ENCODE measurements around the gene ARL17B. TPM values are rescaled to one million over a fixed set of nuclear protein-coding genes. Genes with fewer than 3 reads are reported as not detected.
"Not testable (repeated sequence)": the region's sequence is repeated elsewhere in the genome, so short reads cannot be mapped to it uniquely, and the experiment has no call there.

ARL17B gene
- total RNA-seq, 1 experiment from 2014 or later: 15.6 TPM

DNA sequence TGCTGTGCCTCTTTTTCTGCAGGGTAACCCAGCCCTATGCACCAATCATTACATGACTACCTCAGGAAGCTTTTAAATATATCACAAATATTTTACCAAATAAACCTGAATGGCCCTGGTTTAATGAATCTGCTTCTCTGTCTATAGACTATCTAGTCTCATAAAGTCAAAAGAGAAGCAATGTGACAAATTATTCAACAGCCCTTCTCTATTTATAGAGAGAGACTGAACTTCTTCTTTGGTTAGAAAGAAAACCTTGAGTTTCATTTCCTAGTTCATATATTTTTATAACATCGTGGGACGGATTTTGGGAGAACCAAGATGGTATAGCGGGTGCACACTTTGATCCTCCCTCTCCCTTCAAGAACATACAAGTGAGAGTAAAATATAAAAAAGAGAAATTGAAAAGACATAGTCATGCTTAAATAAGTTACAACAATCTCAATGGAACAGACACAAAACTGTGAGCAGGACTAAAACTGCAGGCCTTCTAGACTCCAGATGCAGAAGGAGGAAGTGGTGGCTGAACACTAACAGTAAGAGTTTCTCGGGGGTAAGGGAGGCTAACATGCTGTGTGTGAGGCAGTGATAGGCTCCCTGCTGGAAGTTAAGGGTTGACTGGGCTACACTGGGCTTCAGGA is 70.5 kb downstream of the ARL17B start:
- not testable (repeated sequence) for DNase-seq (ENCODE audit: low read depth)

DNA sequence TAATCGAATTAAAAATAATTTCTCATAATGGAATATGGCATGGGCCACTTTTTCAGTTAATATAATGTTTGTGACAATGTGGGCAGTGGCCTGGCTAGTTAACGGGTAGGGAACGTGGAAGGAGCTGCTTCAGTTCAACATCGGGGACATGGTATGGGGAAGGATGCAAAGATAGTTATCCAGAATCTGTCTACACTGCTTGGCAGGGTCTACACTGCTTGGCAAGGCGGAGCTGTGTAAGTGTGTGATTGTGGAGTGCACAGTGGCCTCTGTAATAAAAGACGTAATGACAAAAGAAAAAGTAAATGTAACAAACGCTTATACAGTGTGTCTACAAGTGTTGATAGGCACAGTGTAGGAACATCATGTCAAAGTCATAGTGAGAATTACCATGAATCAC is 74.0 kb downstream of the ARL17B start:
- DNase-seq (ENCODE audit: low read depth): not testable (repeated sequence)

DNA sequence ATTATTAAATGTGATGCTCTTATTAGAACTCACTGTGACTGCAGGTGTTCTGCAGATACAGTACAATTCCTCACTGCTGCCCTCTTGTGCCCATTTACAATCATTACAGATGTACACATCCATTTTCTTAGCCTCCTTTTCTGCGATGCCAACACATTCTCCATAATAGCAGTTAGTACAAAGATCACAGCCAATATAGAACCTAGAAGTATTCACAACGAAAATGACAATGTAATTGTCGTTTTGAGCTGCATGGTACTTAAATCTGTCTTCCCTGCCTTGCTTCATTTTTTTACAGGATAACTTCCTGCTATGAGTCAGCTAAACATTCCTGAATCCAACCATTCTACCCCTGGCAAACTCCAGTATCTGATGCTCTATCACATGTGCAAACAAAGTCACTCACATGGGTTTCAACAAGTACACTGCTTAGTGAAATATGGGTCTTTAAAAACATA is 74.8 kb downstream of the ARL17B start:
- peak; percentile 79 for DNase-seq (ENCODE audit: low read depth)

DNA sequence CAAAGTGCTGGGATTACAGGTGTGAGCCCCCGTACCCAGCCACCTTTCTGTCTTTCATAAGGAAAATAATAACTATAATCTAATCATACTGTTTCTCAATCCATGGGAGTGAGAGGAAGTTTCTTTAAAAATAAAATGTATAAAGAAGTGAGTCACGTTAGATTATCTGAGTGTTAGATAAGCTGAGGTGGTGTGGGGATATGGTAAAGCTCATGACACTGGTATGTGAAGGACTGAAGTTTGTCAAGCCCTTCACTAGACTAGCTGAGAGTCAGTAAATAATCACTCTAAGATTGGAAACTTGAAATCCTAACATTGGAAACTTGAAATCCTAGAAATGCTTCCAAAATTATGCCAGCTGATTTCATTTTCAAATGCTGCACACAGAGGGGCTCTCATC is 76.1 kb downstream of the ARL17B start:
- DNase-seq (ENCODE audit: low read depth): not testable (repeated sequence)

DNA sequence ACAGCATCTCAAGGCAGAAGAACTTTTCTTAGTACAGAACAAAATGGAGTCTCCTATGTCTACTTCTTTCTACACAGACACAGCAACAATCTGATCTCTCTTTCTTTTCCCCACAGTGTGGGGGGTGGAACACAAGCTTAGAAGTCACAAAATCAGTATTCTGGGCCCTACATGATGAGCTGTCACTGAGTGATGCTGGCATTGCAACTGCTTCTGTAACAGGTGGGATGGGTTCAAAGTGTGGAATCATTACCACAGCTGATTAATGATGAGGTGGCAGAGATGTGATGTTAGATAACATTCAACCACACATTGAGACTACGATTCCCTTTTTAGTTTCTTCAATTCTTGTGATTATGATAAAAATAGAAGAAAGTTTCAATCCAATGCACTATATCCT is 77.1 kb downstream of the ARL17B start:
- peak; percentile 90 for DNase-seq (ENCODE audit: low read depth)

DNA sequence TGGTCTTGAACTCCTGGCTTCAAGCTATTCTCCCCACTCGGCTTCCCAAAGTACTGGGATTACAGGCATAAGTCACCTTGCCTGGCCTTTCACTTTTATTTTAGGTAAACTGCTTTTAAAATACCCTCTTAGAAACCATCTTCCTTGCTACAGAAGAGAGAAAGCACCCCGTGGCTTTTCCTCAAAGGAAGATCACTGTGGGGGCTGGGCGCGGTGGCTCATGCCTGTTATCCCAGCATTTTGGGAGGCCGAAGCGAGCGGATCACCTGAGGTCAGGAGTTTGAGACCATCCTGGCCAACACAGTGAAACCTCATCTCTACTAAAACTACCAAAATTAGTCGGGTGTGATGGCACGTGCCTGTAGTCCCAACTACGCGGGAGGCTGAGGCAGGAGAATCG is 78.9 kb downstream of the ARL17B start:
- not testable (repeated sequence) for DNase-seq (ENCODE audit: low read depth)

DNA sequence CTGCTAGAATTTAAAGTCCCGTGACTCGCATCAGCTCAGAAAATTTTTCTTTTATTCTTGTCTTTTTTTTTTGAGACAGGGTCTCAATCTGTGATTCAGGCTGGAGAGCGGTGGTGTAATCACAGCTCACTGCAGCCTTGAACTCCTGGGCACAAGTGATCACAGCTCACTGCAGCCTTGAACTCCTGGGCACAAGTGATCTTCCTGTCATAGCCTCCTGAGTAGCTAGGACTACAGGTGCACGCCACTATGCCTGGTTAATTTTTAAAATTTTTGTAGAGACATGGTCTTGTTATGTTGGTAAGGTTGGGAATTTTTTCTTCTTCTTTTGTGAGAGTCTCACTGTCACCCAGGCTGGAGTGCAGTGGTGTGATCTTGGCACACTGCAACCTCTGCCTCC is 80.2 kb downstream of the ARL17B start:
- not testable (repeated sequence) for DNase-seq (ENCODE audit: low read depth)

DNA sequence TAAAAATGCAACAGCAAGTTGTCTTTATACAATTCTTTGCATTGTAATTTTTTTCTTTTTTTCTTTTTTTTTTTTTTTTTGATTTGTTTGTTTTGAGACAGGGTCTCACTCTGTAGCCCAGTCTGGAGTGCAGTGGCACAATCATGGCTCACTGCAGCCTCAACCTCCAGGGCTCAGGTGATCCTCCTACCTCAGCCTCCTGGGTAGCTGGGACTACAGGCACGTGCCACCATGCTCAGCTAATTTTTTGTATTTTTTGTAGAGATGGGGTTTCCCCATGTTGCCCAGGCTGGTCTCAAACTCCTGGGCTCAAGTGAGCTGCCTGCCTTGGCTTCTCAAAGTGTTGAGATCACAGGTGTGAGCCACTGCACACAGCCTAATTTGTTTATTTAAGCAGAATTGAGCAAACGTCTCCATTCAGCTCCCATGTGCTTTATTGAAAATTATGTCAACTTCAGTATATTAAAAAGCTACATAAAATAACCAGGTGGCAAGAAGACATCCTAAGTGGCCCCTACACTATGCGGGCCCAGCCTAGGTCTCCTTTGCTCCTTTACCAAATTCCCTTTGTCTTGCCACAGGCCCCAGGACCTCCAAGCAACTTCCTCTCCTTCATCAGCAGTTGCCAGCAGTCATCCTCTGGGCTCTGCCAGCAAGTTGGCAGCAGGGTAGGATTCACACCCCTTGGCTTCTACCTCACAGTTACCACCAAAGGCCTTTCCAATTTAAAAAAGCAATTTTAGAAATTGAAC is 84.7 kb downstream of the ARL17B start:
- not testable (repeated sequence) for DNase-seq (ENCODE audit: low read depth)

DNA sequence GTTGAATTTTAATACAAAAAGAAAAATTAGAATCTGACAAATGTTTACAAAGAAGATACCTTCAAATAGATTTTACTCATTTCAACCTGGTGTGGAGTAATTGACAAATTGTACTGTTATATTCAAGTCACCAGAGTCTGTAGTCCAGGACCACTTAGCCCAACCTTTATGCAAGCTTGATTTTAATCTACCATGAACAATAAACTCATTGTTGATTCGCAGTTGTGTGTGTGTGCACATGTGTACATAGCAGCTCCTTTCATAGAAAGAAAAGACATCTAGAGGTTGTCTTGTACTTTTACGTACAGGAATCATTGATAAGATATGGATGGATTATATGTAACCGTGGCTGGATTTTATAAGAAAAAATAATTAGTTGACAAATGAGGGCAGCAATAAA is 87.3 kb downstream of the ARL17B start:
- DNase-seq (ENCODE audit: low read depth): no peak

DNA sequence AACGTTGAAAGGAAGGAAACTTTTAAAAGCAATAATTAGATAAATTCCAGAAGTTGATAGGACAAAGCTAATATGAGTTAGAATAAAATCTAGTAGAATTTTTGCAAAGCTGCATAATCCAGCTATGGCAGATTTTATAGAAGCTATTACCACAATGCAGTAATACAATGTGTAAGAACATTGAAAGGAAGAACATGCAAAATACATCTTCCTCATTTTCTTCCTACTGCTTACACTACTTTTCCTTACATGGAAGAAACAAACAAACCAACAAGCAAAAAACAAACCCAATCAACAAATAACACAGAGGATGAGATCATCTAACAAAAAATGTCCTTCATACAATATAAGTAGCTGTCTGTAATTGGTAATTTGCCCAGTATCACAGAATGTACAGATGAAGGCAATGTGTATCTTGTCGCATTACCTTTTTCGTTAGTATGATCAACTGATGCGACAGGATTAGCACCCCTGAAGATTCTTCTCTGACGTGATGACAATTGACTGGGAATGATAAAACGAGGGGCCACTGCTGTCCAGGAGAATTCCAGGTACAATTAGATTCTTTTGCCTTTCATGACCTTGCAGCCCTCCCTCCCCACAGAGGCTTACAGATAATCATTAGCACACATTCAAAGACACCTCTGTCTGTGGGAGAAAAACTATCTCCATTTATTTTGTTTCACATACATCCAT is 87.9 kb downstream of the ARL17B start:
- DNase-seq (ENCODE audit: low read depth): no peak

DNA sequence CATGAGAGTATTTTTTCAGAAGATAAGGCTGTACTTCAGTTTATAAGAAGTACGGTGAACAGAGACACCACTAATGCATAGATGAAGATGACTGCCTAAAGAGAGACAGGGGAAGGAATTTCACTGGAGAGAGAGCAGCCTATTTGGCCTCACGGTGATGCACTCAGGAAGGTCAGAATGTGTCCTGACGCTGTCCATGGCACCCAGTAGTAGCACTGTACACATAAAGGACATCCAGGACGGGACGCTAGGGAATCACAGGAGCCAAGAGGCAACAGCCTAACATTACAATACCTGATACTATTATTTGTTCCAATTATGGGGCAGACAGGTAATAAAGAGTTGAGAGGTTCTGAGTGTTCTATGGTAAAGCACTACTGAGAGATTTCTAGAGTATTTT is 91.5 kb downstream of the ARL17B start:
- no peak for DNase-seq (ENCODE audit: low read depth)

DNA sequence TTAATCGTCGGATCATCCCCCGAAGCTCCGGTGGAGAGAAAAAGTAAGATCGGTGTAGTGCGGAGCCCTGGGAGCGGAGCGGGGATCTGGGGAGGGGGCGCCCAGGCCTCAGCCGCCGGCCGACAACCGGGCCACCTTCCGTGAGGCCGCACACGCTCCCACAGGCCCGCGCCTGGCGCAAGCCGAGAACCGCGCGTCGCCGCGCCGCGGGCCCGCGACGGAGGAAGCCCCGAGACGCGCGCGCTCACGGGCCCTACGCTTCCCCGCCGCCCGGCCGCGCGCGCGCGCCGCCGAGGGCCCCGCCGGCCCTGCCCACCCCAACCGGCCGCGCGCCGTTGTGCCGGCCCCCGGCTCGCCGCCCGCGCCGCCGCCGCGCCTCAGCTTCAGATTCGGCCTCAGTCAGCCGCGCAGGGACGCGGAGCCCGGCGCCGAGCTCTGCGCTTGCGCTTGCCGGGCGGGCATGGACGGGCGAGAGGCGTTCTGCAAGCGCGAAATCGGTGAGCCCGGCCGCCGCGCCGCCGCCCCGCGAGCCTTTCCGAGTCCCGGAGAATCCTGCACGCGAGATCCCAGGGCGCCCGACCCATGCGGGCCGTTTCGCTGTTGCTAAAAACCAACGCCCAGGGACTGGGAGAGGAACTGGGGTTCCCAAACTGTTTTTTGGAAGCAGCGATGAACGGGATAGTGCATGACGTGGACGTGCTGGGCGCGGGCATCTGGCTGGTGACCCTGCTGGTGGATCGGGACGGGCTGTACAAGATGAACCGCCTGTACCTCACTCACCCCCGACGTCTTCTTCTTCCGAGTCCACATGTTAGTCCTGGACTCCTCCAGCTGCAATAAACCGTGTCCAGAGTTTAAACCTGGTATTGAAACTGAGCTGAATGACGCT is 94.7 kb downstream of the ARL17B start:
- DNase-seq (ENCODE audit: low read depth): peak; percentile 89

DNA sequence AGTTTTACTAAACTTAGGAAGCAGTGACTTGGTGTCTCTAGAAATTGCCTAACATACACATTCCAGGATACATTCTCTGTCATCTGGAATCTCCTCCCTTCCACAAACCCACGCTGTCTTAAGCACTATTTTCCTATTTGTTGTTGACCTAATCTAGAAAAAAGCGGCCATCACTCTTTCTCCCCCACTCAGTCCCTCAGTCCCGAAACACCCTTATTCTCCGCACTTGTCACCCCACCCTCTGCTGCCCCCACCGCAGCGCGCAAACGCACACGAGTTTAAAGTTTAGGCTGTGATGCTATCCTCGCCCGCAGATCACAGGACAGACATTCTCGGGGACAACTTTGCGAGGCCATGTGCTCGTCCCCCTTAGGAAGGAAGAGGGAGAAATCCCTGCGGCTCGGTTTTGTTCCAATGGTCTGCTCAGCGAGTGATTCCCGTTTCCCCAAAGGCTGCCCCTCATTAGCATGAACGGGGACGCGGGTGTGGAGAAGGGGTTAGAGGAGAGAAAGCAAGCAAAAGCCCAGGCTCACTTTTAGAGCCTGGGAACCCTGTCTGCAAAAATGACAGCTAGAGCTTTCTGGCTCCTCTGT is 95.4 kb downstream of the ARL17B start:
- DNase-seq (ENCODE audit: low read depth): not testable (repeated sequence)

DNA sequence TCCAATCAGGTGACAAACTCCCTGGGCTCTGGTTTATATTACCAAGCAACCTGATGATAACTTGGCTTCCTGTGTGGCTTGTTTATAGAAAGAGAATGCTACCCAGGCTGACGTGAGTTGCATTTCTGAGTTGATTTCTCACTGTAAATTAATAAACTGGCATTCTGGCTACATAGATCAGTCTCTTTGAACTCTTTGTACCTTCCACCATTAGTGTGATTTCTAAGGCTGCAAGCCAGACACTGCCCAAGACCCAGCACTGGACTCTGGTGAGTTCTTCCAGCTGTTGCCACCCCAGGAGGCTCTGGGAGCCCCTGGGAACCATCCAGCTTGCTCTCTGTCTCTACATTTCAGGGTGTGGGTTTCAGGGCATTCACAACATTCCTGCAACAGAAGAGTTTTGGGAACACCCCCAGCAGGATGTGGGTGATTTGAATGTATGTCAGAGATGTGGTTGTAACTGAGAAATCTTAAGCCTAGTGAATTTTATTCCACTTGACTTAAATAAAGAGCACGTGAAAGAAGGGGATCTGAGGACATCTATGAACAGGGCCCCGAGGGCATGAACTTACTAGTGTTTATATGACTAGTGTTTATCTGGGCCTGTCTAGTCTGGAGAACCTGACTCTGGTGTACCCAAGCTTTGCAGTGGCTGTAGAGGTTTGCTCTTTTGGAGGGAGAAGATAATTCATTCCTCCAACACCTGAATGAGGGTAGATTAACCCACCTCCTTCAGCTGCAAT is 96.9 kb downstream of the ARL17B start:
- peak; percentile 99 for DNase-seq (ENCODE audit: low read depth)

DNA sequence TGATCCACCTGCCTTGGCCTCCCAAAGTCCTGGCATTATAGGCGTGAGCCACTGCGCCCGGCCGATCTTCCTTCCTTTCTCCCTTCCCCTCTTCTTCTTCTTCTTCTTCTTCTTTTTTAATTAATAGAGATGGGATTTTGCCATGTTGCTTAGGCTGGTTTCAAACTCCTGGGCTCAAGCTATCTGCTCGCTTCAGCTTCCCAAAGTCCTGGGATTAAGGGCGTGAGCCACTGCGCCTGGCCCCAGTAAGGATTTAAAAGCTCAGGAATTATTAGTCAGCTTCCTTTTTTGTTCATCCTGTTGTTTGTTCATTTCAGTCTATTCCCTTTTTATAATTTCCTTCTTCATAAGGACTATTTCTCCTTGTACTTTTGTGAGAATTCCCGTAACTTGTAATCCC is 99.3 kb downstream of the ARL17B start:
- peak; percentile 33 for DNase-seq (ENCODE audit: low read depth)

DNA sequence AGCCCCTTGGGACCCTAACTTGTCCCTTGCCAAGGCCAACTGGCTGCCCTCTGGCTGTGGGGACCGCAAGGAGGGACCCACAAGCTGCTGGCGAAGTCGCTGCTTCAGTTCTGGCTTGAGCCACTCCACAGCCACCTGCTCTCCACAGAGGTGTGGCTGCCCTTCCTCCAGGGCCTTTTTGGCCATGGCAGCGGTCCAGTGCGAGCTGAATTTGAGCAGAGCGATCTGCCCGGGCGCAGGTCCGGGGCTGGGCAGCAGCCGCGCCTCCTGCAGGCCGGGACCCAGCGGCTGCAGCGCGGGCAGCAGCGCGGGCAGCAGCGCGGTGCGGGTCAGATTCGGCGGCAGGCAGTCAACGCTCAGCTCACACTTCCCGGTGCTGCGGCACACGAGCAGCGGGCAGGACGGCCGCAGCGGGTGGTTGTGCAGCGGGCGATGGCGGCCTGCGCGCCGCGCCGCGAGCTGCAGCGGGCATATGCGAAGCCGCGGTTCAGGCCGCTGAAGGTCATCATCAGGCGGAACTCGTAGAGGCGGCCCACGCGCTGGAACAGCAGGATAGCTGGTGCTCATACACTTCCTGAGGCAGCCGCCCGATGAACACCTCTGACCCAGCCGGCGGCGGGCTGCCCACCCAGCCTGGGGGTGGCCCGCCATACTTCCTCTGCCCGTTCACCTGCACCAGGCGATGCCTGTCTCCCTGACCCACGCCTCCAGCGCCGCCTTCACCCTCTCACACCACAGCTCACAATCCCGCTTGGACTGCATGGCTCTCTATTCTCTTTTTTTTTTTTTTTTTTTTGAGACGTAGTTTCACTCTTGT is 101.5 kb downstream of the ARL17B start:
- DNase-seq (ENCODE audit: low read depth): peak; percentile 27

DNA sequence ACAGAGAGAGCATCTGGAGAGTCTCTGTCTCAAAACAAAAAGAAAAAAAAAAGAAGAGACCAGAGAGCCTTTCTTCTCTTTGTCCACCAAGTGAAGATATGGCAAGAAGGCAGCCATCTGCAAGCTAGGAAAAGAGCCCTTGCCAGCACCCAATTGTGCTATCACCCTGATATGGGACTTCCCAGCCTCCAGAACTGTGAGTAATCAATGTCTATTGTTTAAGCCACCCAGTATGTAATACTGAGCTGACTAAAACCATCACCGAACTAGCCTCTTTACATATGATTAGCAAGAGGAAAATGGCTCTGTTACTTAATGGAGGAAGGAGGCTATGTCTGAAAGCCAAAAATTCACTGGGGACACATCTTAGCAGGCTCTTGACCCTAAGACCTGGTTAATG is 105.2 kb downstream of the ARL17B start:
- not testable (repeated sequence) for DNase-seq (ENCODE audit: low read depth)

DNA sequence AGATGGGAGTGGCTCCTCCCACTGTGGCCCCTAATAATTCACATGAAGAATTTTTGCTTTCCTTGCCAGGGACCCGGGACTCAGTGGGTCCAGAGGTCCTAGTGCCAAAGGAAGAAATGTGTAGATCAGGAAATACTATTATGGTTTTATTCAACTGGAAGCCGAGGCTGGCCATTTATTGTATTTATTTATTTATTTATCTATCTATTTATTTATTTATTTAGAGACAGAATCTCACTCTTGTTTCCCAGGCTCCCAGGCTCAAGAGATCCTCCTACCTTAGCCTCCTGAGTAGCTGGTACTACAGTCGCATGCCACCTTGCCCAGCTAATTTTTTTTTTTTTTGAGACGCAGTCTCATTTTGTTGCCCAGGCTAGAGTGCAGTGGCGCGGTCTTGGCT is 107.4 kb downstream of the ARL17B start:
- DNase-seq (ENCODE audit: low read depth): not testable (repeated sequence)

DNA sequence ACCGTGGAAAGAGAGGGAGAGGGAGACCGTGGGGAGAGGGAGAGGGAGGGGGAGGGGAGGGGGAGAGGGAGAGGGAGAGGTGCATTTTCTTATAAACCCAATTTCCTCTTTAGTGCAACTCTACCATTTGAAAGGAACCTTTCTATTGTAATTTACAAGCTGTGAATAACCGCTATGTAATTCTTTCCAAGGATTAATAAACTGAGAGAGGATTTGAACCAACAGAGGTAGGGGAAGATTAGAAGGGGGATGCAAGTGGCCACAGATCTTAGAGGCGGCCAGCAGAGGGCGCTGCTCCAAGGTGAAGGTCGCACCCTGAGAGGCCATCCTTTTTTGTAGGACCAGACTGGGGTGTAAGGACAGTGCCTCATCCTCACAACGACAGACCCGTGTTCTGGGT is 107.8 kb downstream of the ARL17B start:
- peak; percentile 55 for DNase-seq (ENCODE audit: low read depth)

DNA sequence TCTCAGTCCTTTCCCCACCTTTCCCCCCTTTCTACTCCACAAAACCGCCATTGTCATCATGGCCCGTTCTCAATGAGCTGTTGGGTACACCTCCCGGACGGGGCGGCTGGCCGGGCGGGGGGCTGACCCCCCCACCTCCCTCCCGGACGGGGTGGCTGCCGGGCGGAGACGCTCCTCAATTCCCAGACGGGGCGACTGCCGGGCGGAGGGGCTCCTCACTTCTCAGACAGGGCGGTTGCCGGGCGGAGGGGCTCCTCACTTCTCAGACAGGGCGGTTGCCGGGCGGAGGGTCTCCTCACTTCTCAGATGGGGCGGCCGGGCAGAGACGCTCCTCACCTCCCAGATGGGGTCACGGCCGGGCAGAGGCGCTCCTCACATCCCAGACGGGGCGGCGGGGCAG is 108.8 kb downstream of the ARL17B start:
- DNase-seq (ENCODE audit: low read depth): not testable (repeated sequence)
